Natural killer cell (primary cell): ENCODE results near the gene PGC. TPM values are rescaled to one million over a fixed set of nuclear protein-coding genes. Genes with fewer than 3 reads are reported as not detected.

Experiments used
- ATAC-seq, 3 donors: fragments of 150-1000 bp in 2 of 3; fragments of 200-7000 bp in 1 of 3; cut with Tn5 transposase; 1 replicate in 1 of 3; 2 replicates in 2 of 3; pipeline ENCODE4 v1.10.0; 2021; ENCODE audit warnings: mild to moderate bottlenecking in 2 of 3, moderate library complexity in 2 of 3
- DNase-seq, 2 donors: peaks; one replicate each; pipeline versions ENCODE4 v3.0.0 to v3.0.0-alpha.2; 2013 to 2021; ENCODE audit warnings: mixed read lengths in 1 of 2
- H3K27ac ChIP-seq: one replicate; pipeline ENCODE4 v1.5.1; 2013; ENCODE audit warnings: mild to moderate bottlenecking, low read length
- H3K27me3 ChIP-seq: one replicate; pipeline ENCODE4 v1.6.1; 2013; ENCODE audit warnings: low read length; ENCODE audit not compliant: control insufficient read depth, insufficient read depth
- H3K36me3 ChIP-seq: one replicate; pipeline ENCODE4 v1.6.1; 2013; ENCODE audit warnings: low read length; ENCODE audit not compliant: control insufficient read depth, insufficient read depth
- H3K4me1 ChIP-seq: one replicate; pipeline ENCODE4 v1.6.1; 2013; ENCODE audit warnings: low read length; ENCODE audit not compliant: control insufficient read depth, insufficient read depth
- H3K4me3 ChIP-seq: one replicate; pipeline ENCODE4 v1.5.1; 2013; ENCODE audit warnings: low read length
- H3K9me3 ChIP-seq: one replicate; pipeline ENCODE4 v1.6.1; 2013; ENCODE audit warnings: low read length; ENCODE audit not compliant: control insufficient read depth, insufficient read depth
- H3K27ac Mint-ChIP-seq, 2 donors: one replicate each; pipeline ENCODE4 v1.8.0; 2022; ENCODE audit warnings: mild to moderate bottlenecking in 2 of 2, mixed read lengths in 2 of 2, moderate library complexity in 1 of 2
- H3K27me3 Mint-ChIP-seq, 2 donors: one replicate each; pipeline ENCODE4 v1.8.0; 2022; ENCODE audit warnings: low read depth in 2 of 2, mixed read lengths in 2 of 2
- H3K36me3 Mint-ChIP-seq: one replicate; pipeline ENCODE4 v1.8.0; 2022; ENCODE audit warnings: mixed read lengths
- H3K4me1 Mint-ChIP-seq, 2 donors: one replicate each; pipeline ENCODE4 v1.8.0; 2022; ENCODE audit warnings: mixed read lengths in 2 of 2
- H3K4me3 Mint-ChIP-seq: one replicate; pipeline ENCODE4 v1.8.0; 2022; ENCODE audit warnings: mild to moderate bottlenecking, moderate library complexity, mixed read lengths
- H3K9me3 Mint-ChIP-seq, 2 donors: one replicate each; pipeline ENCODE4 v1.8.0; 2022; ENCODE audit warnings: mixed read lengths in 2 of 2
- CTCF ChIP-seq: fragments of 200-600 bp; IDR thresholded peaks from one replicate; pipeline ENCODE4 v1.8.0; 2022; ENCODE audit warnings: antibody characterized with exemption
- WGBS: methylation state at CpG from one replicate; pipeline ENCODE4 v1.1.7; 2013; ENCODE audit warnings: missing lambda C conversion rate; ENCODE audit not compliant: insufficient coverage; 5-methylcytosine and 5-hydroxymethylcytosine counted together
- intact Hi-C: fragments of 100-400 bp; cut with micrococcal nuclease; formaldehyde crosslinking; loops from one replicate; pipeline ENCODE4 v1.14.2; 2022
- total RNA-seq, 4 donors: library from RNA; stranded (reverse); fragments of 120-200 nt in 1 of 4; gene quantifications; one replicate each; pipeline versions ENCODE4 v1.2.3 to v1.2.4, GENCODE V29; 2013 to 2022

PGC gene
- total RNA-seq, 3 donors from 2014 or later (not counting 1 experiment from before 2014, with no cell fraction given): not detected

DNA sequence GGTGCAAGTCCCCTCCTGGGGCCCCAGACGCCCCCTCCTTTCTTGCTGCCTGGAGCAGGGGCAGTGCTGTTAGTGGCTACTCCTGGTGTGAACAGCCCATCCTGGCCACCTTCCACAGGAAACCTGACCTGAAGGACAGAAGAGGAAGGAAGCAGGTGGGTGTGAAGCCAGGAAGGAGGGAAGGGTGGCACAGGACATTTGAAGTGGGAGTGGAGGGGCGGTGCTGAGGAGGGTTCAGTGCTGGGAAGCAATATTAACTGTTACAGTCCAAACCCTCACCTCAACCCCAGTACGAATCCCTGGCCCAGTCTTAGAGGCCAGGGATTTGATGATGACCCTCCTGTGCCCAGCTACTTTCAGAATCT, 34.2 kb upstream of the PGC start:
- WGBS: 30% methylated on average over 2 of the region's 3 CpGs
- intact Hi-C loops: loop anchor here (2.0 to 10.0 kb wide), 3 partner anchors 155 to 763 kb away; no protein-coding TSS in a partner anchor
- no peaks in the 10 kb centered on the region for H3K9me3 Mint-ChIP-seq
- no peak for TF ChIP-seq CTCF
- no peaks in the 10 kb centered on the region for H3K27me3 ChIP-seq
- no peak overlapping the region for H3K4me3 ChIP-seq
- H3K27ac ChIP-seq: no peak overlapping the region
- DNase-seq (no peak), ATAC-seq (no peak)
- no peaks in the 10 kb centered on the region for H3K36me3 ChIP-seq
- H3K9me3 ChIP-seq: no peaks in the 10 kb centered on the region
- H3K4me3 Mint-ChIP-seq: peak overlapping the region; percentile 78
- H3K27me3 Mint-ChIP-seq: peaks cover 0 to 3% of the 10 kb centered on the region in 2 donors
- no peak overlapping the region for H3K27ac Mint-ChIP-seq
- H3K36me3 Mint-ChIP-seq: no peaks in the 10 kb centered on the region
- peaks cover 35% of the 10 kb centered on the region for H3K4me1 ChIP-seq
- peaks cover 7 to 29% of the 10 kb centered on the region in 2 donors for H3K4me1 Mint-ChIP-seq

DNA sequence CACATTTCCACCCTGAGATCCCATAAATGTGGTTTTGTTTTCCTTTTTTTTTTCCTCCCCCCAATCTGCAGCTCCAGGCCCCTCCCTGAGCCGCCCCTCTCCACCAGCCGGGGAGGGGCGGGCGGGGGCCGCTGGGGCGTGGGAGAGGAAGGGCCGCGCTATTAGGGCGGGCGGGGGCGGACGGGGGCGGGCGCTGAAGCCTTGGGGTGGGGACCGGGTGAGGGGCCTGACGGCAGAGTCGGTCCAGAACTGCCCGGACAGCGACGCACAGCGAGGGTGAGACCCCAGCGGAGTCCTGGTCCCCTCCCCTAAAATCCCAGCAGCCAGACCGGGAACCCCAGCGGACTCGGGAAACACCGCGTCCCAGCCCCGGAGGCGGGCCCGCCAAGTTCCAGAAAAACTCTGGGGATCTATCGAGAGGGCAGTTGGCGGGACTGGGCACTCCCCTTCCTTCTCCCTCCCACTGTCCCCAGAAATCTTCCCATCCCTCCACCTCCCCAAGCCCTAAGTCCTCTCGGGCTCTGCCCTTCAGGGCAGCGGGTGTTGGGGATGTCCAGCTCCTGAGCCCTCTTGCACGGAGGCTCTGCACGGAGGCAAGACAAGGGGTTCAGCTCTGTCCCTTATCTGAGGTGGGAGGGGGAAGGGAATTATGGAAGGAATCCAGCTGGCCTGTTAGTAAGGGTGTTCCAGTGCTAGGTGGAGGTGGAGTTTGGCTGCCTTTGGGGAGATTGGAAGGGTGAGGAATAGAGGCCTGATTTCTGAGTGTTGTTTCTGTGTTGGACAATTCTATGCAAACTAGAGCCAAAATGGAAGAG, 33.6 kb upstream of the PGC start, which contains the start of gene PRICKLE4:
PRICKLE4 (plus strand) TSS at position 232 of the 815 bp plus-strand sequence. CDS start 2,692 bp downstream, outside the sequence.
- ATAC-seq: no peak
- no peaks in the 10 kb centered on the region for H3K9me3 Mint-ChIP-seq
- intact Hi-C loops: loop anchor here (1.0 to 10.0 kb wide), 4 partner anchors 156 to 764 kb away; no protein-coding TSS in a partner anchor
- no peak for TF ChIP-seq CTCF
- peaks cover 30% of the 10 kb centered on the region for H3K4me1 ChIP-seq
- WGBS: 2% methylated on average over 30 of the region's 36 CpGs
- DNase-seq: no peak
- peak within 1 kb of the TSS; percentile 40 for H3K4me3 ChIP-seq
- H3K27me3 Mint-ChIP-seq: peaks cover 0 to 3% of the 10 kb centered on the region in 2 donors
- H3K36me3 Mint-ChIP-seq: no peaks in the 10 kb centered on the region
- H3K27ac ChIP-seq: no peak within 1 kb of the TSS
- H3K27ac Mint-ChIP-seq: peak within 1 kb of the TSS in 1 of 2 donors; percentile 80
- no peaks in the 10 kb centered on the region for H3K27me3 ChIP-seq
- no peaks in the 10 kb centered on the region for H3K9me3 ChIP-seq
- H3K4me3 Mint-ChIP-seq: peak within 1 kb of the TSS; percentile 92
- H3K4me1 Mint-ChIP-seq: peaks cover 7 to 24% of the 10 kb centered on the region in 2 donors
- no peaks in the 10 kb centered on the region for H3K36me3 ChIP-seq

DNA sequence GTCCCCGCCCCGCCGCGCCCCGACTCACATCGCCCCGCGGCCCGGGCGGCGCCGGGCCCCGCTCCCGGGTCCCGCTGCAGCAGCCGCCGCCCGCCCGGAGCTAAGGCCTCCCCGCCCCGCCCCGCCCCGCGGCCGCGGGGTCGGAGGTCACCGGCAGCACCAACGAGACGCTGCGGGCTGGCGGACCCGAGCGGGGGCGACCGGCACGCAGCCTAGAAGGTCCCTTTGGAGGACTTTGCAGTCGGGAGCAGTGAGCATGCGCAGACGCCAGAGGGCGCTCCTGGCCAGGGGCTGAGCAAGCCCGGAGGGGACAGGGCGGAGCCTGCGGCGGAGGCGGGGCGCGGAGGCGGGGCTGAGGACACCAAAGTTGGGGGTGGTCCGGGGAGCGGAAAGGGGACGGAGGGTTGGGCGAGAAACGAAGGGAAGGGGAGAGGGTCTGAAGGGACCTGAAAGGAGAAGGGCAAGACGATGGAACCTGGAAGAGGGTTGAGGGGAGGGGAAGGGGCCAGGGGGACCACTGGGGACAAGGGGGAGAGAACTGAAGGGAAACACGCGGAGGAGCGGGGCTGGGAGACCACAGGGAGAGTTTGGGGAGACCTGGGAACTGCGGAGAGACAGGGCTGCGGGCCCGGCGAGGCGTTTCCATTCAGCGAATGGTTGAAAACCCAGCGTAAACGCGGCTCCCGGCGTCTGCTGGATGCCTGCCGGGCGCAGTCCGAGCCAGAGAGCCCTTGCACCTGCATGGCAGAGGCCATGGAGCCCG, 32.8 kb upstream of the PGC start, which contains the start of gene FRS3:
FRS3 (minus strand) TSS at position 113 of the 763 bp plus-strand sequence. CDS start 2,913 bp downstream, outside the sequence.
- Mint-ChIP-seq H3K27me3 (peaks cover 0 to 3% of the 10 kb centered on the region in 2 donors), H3K27ac (peak within 1 kb of the TSS in 1 of 2 donors; percentile 80), H3K36me3 (peaks cover 2% of the 10 kb centered on the region), H3K4me3 (peak within 1 kb of the TSS; percentile 92), H3K4me1 (peaks cover 7 to 22% of the 10 kb centered on the region in 2 donors), H3K9me3 (no peaks in the 10 kb centered on the region)
- H3K9me3 ChIP-seq: no peaks in the 10 kb centered on the region
- intact Hi-C loops: loop anchor here (1.0 to 10.0 kb wide), 4 partner anchors 157 to 765 kb away; no protein-coding TSS in a partner anchor
- peaks cover 22% of the 10 kb centered on the region for H3K4me1 ChIP-seq
- peak; percentile 77 for TF ChIP-seq CTCF
- no peaks in the 10 kb centered on the region for H3K27me3 ChIP-seq
- under 1% methylated on average over 73 of the region's 73 CpGs for WGBS
- H3K4me3 ChIP-seq: peak within 1 kb of the TSS; percentile 40
- H3K27ac ChIP-seq: no peak within 1 kb of the TSS
- ATAC-seq (peak; percentile 96 to 100 (median 98)), DNase-seq (peak; percentile 99)
- peaks cover 5% of the 10 kb centered on the region for H3K36me3 ChIP-seq
